ENCODE measurements around the gene BHLHE40. TPM values are rescaled to one million over a fixed set of nuclear protein-coding genes. Genes with fewer than 3 reads are reported as not detected.
"Not testable (repeated sequence)": the region's sequence is repeated elsewhere in the genome, so short reads cannot be mapped to it uniquely, and the experiment has no call there.

Gene BHLHE40
- total RNA-seq: 7.5 and 16.0 TPM in 2 replicates

- DNase-seq: peak; percentile 58
Measured at GRCh38 chr3:4979428-4980228, at the start of gene BHLHE40. TSS of gene BHLHE40 (plus strand) at chr3:4979437. CDS start at chr3:4979719, 282 bp downstream.

- no peak for DNase-seq
Measured at GRCh38 chr3:4930501-4930900, 48.7 kb upstream of the BHLHE40 start.

- DNase-seq: no peak
Measured at GRCh38 chr3:4934050-4934449, 45.2 kb upstream of the BHLHE40 start.

GRCh38 chr3:4935347-4935746 is 43.9 kb upstream of the BHLHE40 start:
- DNase-seq: no peak

GRCh38 chr3:4936982-4937614 is 42.1 kb upstream of the BHLHE40 start:
- DNase-seq: no peak

GRCh38 chr3:4938281-4938982 is 40.8 kb upstream of the BHLHE40 start:
- no peak for DNase-seq

GRCh38 chr3:4939276-4939675 is 40.0 kb upstream of the BHLHE40 start:
- peak; percentile 43 for DNase-seq

- no peak for DNase-seq
Measured at GRCh38 chr3:4940985-4941384, 38.3 kb upstream of the BHLHE40 start.

- DNase-seq: no peak
Measured at GRCh38 chr3:4943549-4943948, 35.7 kb upstream of the BHLHE40 start.

GRCh38 chr3:4945324-4945723 is 33.9 kb upstream of the BHLHE40 start:
- DNase-seq: no peak

GRCh38 chr3:4947028-4947427 is 32.2 kb upstream of the BHLHE40 start:
- no peak for DNase-seq

- no peak for DNase-seq
Measured at GRCh38 chr3:4948395-4948794, 30.8 kb upstream of the BHLHE40 start.

- DNase-seq: no peak
Measured at GRCh38 chr3:4949004-4949403, 30.2 kb upstream of the BHLHE40 start.

GRCh38 chr3:4949659-4950058 is 29.6 kb upstream of the BHLHE40 start:
- DNase-seq: no peak

- DNase-seq: peak; percentile 4
Measured at GRCh38 chr3:4950351-4950784, 28.9 kb upstream of the BHLHE40 start.

- DNase-seq: no peak
Measured at GRCh38 chr3:4950948-4951347, 28.3 kb upstream of the BHLHE40 start.

GRCh38 chr3:4953119-4953518 is 26.1 kb upstream of the BHLHE40 start:
- no peak for DNase-seq

GRCh38 chr3:4954256-4955000 is 24.8 kb upstream of the BHLHE40 start:
- no peak for DNase-seq

- no peak for DNase-seq
Measured at GRCh38 chr3:4956099-4956498, 23.1 kb upstream of the BHLHE40 start.

GRCh38 chr3:4956738-4957137 is 22.5 kb upstream of the BHLHE40 start:
- DNase-seq: no peak

GRCh38 chr3:4957978-4958377 is 21.3 kb upstream of the BHLHE40 start:
- no peak for DNase-seq

- no peak for DNase-seq
Measured at GRCh38 chr3:4959180-4959579, 20.1 kb upstream of the BHLHE40 start.

GRCh38 chr3:4961865-4962264 is 17.4 kb upstream of the BHLHE40 start:
- not testable (repeated sequence) for DNase-seq
